ENCODE results near the gene TMEM30A.
A peak's percentile ranks its signal among the peaks of the same experiment; 100 is the strongest.

Gene TMEM30A

GRCh38 chr6:75263401-75263750 lies 21.2 kb downstream of the TMEM30A start:
- no peaks in the 10 kb centered on the region for H3K9me3 Mint-ChIP-seq
- DNase-seq = no peak
- ATAC-seq (replicated peaks) = no peak
- peaks cover 4% of the 10 kb centered on the region in 2 donors for H3K4me1 Mint-ChIP-seq
- H3K4me3 Mint-ChIP-seq = no peak overlapping the region
- H3K36me3 Mint-ChIP-seq = peaks cover 13 to 15% of the 10 kb centered on the region in 2 donors
- H3K27ac Mint-ChIP-seq = no peak overlapping the region
- H3K27me3 Mint-ChIP-seq = no peaks in the 10 kb centered on the region

- H3K4me3 Mint-ChIP-seq = no peak overlapping the region
- no peaks in the 10 kb centered on the region for H3K9me3 Mint-ChIP-seq
- peaks cover 0 to 2% of the 10 kb centered on the region in 2 donors for H3K4me1 Mint-ChIP-seq
- DNase-seq (no peak), ATAC-seq (replicated peaks) (no peak)
- no peaks in the 10 kb centered on the region for H3K27me3 Mint-ChIP-seq
- H3K27ac Mint-ChIP-seq = no peak overlapping the region
- H3K36me3 Mint-ChIP-seq = peaks cover 14 to 16% of the 10 kb centered on the region in 2 donors
Measured at GRCh38 chr6:75262716-75263400, 21.7 kb downstream of the TMEM30A start.

DNA sequence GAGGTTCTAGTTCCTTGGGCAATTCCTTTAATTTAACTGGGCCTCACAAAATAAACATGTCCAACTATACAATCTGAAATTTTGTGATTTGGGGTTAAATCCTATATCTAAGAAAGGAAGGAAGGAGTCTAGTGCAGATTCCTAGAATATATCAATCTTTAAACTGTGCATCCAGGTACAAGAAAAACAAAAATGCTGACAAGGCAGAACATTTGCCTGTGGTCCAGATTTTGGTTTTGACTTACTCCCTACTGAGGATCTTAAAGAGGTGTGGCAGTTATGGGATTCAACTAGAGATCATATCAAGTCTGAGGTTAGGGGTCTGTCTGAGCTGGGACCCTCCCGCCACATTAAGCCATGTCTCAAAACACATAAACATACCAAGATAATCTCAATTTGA lies 23.3 kb downstream of the TMEM30A start:
- H3K9me3 Mint-ChIP-seq = no peaks in the 10 kb centered on the region
- H3K4me1 Mint-ChIP-seq = no peaks in the 10 kb centered on the region
- H3K4me3 Mint-ChIP-seq = no peak overlapping the region

DNA sequence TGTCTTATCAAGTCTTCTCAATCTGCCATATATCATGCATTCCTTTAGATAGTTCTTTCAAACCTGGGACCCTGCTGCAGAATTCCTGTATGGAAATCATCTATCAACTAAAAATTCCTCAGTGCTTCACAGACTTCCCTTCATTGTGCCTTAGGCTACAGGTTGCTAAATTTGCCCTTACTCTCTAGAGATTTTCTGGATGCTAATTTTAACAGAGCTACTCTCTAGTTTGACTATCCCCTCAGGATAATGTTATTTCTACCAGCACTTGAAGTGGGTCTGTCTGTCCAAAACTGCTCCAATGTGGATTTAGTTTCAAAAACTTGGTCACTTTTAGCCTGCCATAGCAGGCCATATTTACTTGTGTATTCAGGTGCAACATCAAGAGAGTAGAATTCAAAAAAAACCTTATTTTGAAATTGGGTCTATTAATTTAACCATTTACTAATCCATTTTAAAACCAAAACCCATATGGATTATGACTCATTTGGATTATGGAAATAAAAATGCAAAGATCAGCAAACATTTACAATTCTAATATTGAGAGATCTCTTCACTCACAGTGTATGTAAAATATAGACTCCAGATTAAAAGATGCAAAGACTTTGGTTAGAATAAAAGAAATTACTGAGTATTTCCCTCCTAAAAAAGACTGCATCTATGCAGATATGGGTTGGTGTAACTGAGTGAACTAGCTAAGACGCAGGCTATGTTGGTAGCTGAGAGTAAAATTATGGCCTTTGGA lies 27.1 kb downstream of the TMEM30A start:
- H3K36me3 Mint-ChIP-seq = peaks cover 23 to 33% of the 10 kb centered on the region in 2 donors
- H3K9me3 Mint-ChIP-seq = no peaks in the 10 kb centered on the region
- H3K27ac Mint-ChIP-seq = no peak overlapping the region
- no peak for ATAC-seq (replicated peaks)
- no peak for DNase-seq
- H3K4me1 Mint-ChIP-seq = no peaks in the 10 kb centered on the region
- no peaks in the 10 kb centered on the region for H3K27me3 Mint-ChIP-seq
- H3K4me3 Mint-ChIP-seq = no peak overlapping the region

More for the DNA sequence above, 23.3 kb downstream of the TMEM30A start:
- DNase-seq (no peak), ATAC-seq (replicated peaks) (no peak)
- H3K27me3 Mint-ChIP-seq = no peaks in the 10 kb centered on the region
- peaks cover 25% of the 10 kb centered on the region in 2 donors for H3K36me3 Mint-ChIP-seq
- no peak overlapping the region for H3K27ac Mint-ChIP-seq

GRCh38 chr6:75250552-75250951 lies 34.0 kb downstream of the TMEM30A start:
- ATAC-seq (replicated peaks) (no peak), DNase-seq (no peak)
- H3K27ac Mint-ChIP-seq = no peak overlapping the region
- no peaks in the 10 kb centered on the region for H3K9me3 Mint-ChIP-seq
- H3K27me3 Mint-ChIP-seq = peaks cover 13 to 14% of the 10 kb centered on the region in 2 donors
- peaks cover 11 to 17% of the 10 kb centered on the region in 2 donors for H3K36me3 Mint-ChIP-seq
- H3K4me1 Mint-ChIP-seq = no peaks in the 10 kb centered on the region
- H3K4me3 Mint-ChIP-seq = no peak overlapping the region

DNA sequence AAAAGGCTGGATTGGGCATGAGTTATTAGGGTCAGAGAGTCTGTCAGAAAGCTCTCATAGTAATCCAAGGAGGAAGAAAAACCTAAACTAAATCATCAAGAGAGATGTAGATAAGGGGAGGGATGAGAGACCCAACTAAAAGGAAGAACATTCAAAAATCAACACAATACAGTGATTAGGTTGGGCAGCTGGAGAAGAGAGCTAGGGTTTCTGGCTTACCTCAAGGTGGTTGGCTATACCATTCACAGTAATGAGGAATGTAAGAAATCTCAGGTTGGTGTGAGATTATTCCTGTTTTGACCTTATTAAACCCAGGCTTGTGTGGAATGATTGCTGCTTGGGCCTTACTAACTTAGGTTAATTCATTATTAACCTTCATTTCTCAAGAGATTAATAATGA lies 34.8 kb downstream of the TMEM30A start:
- Mint-ChIP-seq H3K27me3 (peaks cover 15 to 17% of the 10 kb centered on the region in 2 donors), H3K4me3 (no peak overlapping the region), H3K36me3 (peaks cover 11 to 15% of the 10 kb centered on the region in 2 donors), H3K4me1 (peaks cover under 1 to 2% of the 10 kb centered on the region in 2 donors), H3K9me3 (no peaks in the 10 kb centered on the region), H3K27ac (no peak overlapping the region)
- ATAC-seq (replicated peaks) = no peak
- DNase-seq = no peak

DNA sequence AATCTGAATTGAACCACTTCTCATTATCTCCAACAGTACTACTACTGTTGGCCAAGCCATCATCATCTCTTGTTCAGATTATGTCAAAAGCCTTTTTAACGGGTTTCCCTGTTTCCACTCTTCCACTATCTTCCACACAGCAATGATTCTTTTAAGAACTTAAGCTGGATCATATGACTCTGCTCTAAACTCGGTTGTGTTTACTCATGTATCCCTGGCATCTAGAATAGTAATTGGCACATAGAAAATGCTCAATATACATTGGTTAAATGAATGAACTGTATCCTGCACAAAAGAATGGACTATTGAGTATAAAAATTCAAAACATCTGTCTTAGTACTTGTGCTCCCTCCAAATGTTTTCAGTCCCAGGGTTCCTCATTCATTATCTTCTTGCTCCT lies 38.2 kb downstream of the TMEM30A start:
- peaks cover 5 to 7% of the 10 kb centered on the region in 2 donors for H3K36me3 Mint-ChIP-seq
- no peak overlapping the region for H3K4me3 Mint-ChIP-seq
- H3K27ac Mint-ChIP-seq = no peak overlapping the region
- no peaks in the 10 kb centered on the region for H3K9me3 Mint-ChIP-seq
- DNase-seq = no peak
- H3K4me1 Mint-ChIP-seq = peaks cover 5 to 13% of the 10 kb centered on the region in 2 donors
- ATAC-seq (replicated peaks) = no peak
- peaks cover 15 to 17% of the 10 kb centered on the region in 2 donors for H3K27me3 Mint-ChIP-seq

DNA sequence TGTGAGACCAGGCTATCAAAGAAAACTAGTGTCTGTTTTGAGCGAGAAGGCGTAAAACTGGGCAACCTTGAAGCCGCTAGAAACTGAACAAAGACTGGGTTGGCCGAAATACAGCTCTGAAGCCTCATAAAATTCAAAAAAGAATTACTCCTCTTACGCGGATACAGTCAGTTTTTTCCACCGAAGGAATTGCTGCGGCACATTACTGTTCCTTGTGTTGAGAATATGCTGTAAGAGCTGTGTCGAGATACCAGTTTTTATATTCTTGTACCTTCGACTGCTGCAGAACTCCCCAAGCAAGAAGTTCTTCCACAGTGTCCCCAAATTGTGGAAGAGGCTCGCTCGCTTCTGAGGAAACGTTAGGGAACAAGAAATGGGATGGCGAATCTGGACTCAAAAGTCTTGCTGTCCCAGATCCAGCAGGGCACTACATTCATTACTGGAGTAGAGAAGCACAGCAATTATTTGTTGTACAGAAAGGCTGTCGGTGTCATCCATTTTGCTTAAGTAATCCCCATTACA lies 40.5 kb downstream of the TMEM30A start:
- Mint-ChIP-seq H3K4me1 (peaks cover 5 to 19% of the 10 kb centered on the region in 2 donors), H3K36me3 (peaks cover 8 to 17% of the 10 kb centered on the region in 2 donors), H3K4me3 (peak overlapping the region; percentile 96 to 97), H3K9me3 (no peaks in the 10 kb centered on the region), H3K27me3 (peaks cover 15 to 17% of the 10 kb centered on the region in 2 donors), H3K27ac (peak overlapping the region; percentile 99)
- no peak for ATAC-seq (replicated peaks)
- no peak for DNase-seq

DNA sequence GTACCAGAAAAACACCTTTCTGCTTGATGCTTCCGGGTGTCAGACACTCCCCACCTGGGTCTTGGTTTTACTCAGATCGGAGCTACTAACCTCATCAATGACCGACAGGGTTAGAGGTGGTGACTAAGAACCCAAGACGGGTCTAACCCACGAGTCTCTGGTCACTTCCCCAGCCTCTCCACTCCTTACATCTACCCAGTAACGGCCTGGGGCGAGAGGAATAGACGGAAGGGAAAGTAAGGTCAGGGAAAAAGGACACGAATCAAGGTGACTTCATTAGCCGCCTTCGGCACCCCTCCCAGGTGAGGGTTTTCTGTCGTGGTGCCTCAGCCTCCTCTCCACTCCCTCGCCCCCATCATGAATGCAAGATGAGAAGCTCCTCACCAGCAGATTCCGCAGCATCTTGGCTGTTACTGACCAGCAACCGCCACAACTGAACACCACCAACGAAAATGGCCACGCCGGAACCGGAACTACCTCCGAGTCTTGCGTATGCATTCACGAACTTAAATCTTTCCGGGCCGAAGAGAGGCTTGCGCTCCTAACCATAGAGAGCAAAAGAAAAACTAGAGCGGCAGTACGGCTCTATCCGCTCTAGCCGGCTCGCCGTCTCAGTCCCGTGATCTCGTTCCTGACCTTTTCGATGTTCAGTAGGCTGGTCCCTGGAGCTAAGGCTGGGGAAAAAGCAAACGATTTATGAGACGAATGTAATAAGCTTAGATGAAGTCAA lies 41.1 kb downstream of the TMEM30A start, which contains the start of gene COX7A2:
Gene COX7A2 (minus strand): TSS at position 469 of the 730 bp plus-strand sequence. CDS start 67 bp downstream, at position 402.
- peak within 1 kb of the TSS; percentile 99 for H3K27ac Mint-ChIP-seq
- H3K27me3 Mint-ChIP-seq = peaks cover 15 to 17% of the 10 kb centered on the region in 2 donors
- DNase-seq (peak; percentile 85), ATAC-seq (replicated peaks) (peak; percentile 94 to 97)
- no peaks in the 10 kb centered on the region for H3K9me3 Mint-ChIP-seq
- H3K36me3 Mint-ChIP-seq = peaks cover 12 to 21% of the 10 kb centered on the region in 2 donors
- H3K4me3 Mint-ChIP-seq = peak within 1 kb of the TSS; percentile 96 to 97
- H3K4me1 Mint-ChIP-seq = peaks cover 6 to 19% of the 10 kb centered on the region in 2 donors

GRCh38 chr6:75236630-75237029 lies 48.0 kb downstream of the TMEM30A start:
- DNase-seq = no peak
- Mint-ChIP-seq H3K27ac (no peak overlapping the region), H3K27me3 (no peaks in the 10 kb centered on the region), H3K9me3 (no peaks in the 10 kb centered on the region), H3K4me3 (no peak overlapping the region), H3K4me1 (peaks cover 1 to 8% of the 10 kb centered on the region in 2 donors), H3K36me3 (peaks cover 14 to 27% of the 10 kb centered on the region in 2 donors)
- no peak for ATAC-seq (replicated peaks)

DNA sequence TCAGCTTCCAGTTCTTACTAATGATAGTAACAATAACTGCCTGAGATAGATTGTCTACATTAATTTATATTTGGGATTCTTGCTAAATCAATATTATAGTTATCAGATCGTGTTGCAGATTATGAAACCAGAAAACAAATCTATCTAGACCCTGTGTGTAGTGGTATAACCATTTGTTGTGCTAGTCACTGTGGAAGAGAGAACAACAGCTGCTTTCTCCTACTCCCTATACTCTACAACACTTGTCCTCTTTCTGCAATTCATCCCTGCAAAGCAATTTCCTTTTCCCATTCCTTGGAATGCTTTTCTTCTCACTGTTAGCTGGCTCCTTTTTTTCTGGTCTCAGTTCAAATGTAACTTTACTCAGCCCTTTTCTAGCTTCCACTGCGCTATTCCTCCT lies 49.3 kb downstream of the TMEM30A start:
- Mint-ChIP-seq H3K36me3 (peaks cover 12 to 24% of the 10 kb centered on the region in 2 donors), H3K27ac (no peak overlapping the region), H3K4me1 (peaks cover 0 to 1% of the 10 kb centered on the region in 2 donors), H3K27me3 (no peaks in the 10 kb centered on the region), H3K9me3 (no peaks in the 10 kb centered on the region), H3K4me3 (no peak overlapping the region)
- DNase-seq = no peak
- no peak for ATAC-seq (replicated peaks)

GRCh38 chr6:75234126-75234865 lies 50.3 kb downstream of the TMEM30A start:
- ATAC-seq (replicated peaks) = no peak
- H3K4me1 Mint-ChIP-seq = peaks cover 0 to 1% of the 10 kb centered on the region in 2 donors

DNA sequence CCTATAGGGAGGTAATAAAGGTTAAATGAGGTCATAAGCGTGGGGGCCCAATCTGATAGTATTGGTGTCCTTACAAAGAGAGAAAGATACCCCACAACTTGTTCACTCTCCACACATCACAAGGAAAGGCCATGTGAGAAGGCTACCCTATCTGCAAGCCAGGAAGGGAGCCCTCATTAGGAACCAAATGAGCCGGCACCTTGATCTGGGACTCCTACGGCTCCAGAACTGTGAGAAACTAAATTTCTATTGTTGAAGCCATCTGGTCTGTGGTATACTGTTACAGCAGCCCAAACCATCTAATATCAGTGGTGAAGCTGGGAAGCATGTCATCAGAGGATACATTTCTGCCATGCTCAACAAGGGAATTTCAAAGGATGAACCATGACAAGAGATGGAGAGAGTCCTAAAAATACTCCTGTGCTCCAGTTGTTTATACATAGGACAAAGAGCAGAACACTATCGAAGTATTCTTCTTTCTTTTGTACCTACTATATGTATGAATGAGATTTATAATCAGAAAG lies 51.4 kb downstream of the TMEM30A start:
- Mint-ChIP-seq H3K4me1 (no peaks in the 10 kb centered on the region), H3K27ac (no peak overlapping the region), H3K4me3 (no peak overlapping the region), H3K27me3 (no peaks in the 10 kb centered on the region), H3K9me3 (no peaks in the 10 kb centered on the region), H3K36me3 (peaks cover 7 to 13% of the 10 kb centered on the region in 2 donors)
- no peak for DNase-seq
- no peak for ATAC-seq (replicated peaks)

More at GRCh38 chr6:75234126-75234865, 50.3 kb downstream of the TMEM30A start:
- no peak overlapping the region for H3K4me3 Mint-ChIP-seq
- no peak for DNase-seq
- H3K27me3 Mint-ChIP-seq = no peaks in the 10 kb centered on the region
- H3K36me3 Mint-ChIP-seq = peaks cover 12 to 17% of the 10 kb centered on the region in 2 donors
- no peaks in the 10 kb centered on the region for H3K9me3 Mint-ChIP-seq
- H3K27ac Mint-ChIP-seq = no peak overlapping the region

Data from stimulated activated naive B cell treated with anti-CD40 and anti-IgM and Interleukin-4, amounts not matched to agents 10 μg/mL and 1 μg/mL and 100 μg/mL, for 72 hours (primary cell).